ENCODE results near the gene STAG2. TPM values are rescaled to one million over a fixed set of nuclear protein-coding genes. Genes with fewer than 3 reads are reported as not detected.
A peak's percentile ranks its signal among the peaks of the same experiment; 100 is the strongest.
"Not testable (repeated sequence)": the region's sequence is repeated elsewhere in the genome, so short reads cannot be mapped to it uniquely, and the experiment has no call there.

The STAG2 gene
- total RNA-seq = 101 and 103 TPM in 2 replicates

GRCh38 chrX:123961268-123962005, at the start of gene STAG2:
Gene STAG2 (plus strand): TSS chrX:123961706. CDS start chrX:124022628, 60,922 bp downstream.
- peak within 1 kb of the TSS; percentile 84 for H3K4me3 Mint-ChIP-seq
- H3K9me3 Mint-ChIP-seq = no peaks in the 10 kb centered on the region
- H3K36me3 Mint-ChIP-seq (ENCODE audit: low read depth) = peaks cover 8% of the 10 kb centered on the region
- no peaks in the 10 kb centered on the region for H3K27me3 Mint-ChIP-seq
- H3K27ac Mint-ChIP-seq = peak within 1 kb of the TSS; percentile 98
- peak; percentile 84 for DNase-seq
- intact Hi-C loops (cut with micrococcal nuclease) = loop anchor here (1.0 to 5.0 kb wide), 4 partner anchors 84 to 387 kb away; no protein-coding TSS in a partner anchor
- H3K4me1 Mint-ChIP-seq = peaks cover 19% of the 10 kb centered on the region

- Mint-ChIP-seq H3K27ac (no peak overlapping the region), H3K4me1 (no peaks in the 10 kb centered on the region), H3K27me3 (no peaks in the 10 kb centered on the region), H3K4me3 (no peak overlapping the region), H3K9me3 (no peaks in the 10 kb centered on the region), H3K36me3 (ENCODE audit: low read depth) (no peaks in the 10 kb centered on the region)
- no peak for DNase-seq
- intact Hi-C loops (cut with micrococcal nuclease) = no loop called here
Measured at GRCh38 chrX:123917069-123917468, 44.4 kb upstream of the STAG2 start.

- H3K27ac Mint-ChIP-seq = no peak overlapping the region
- H3K4me3 Mint-ChIP-seq = no peak overlapping the region
- no peak for DNase-seq
- no peaks in the 10 kb centered on the region for H3K27me3 Mint-ChIP-seq
- H3K36me3 Mint-ChIP-seq (ENCODE audit: low read depth) = no peaks in the 10 kb centered on the region
- intact Hi-C loops (cut with micrococcal nuclease) = no loop called here
- no peaks in the 10 kb centered on the region for H3K4me1 Mint-ChIP-seq
- no peaks in the 10 kb centered on the region for H3K9me3 Mint-ChIP-seq
Measured at GRCh38 chrX:123918106-123918721, 43.3 kb upstream of the STAG2 start.

GRCh38 chrX:123920105-123920785, 41.3 kb upstream of the STAG2 start:
- Mint-ChIP-seq H3K9me3 (no peaks in the 10 kb centered on the region), H3K27ac (no peak overlapping the region), H3K4me3 (no peak overlapping the region), H3K27me3 (peaks cover 2% of the 10 kb centered on the region), H3K36me3 (ENCODE audit: low read depth) (no peaks in the 10 kb centered on the region), H3K4me1 (no peaks in the 10 kb centered on the region)
- intact Hi-C loops (cut with micrococcal nuclease) = no loop called here
- no peak for DNase-seq

GRCh38 chrX:123923211-123923610, 38.3 kb upstream of the STAG2 start:
- intact Hi-C loops (cut with micrococcal nuclease) = no loop called here
- DNase-seq = no peak
- peaks cover 4% of the 10 kb centered on the region for H3K27me3 Mint-ChIP-seq
- H3K9me3 Mint-ChIP-seq = no peaks in the 10 kb centered on the region
- no peak overlapping the region for H3K27ac Mint-ChIP-seq
- H3K36me3 Mint-ChIP-seq (ENCODE audit: low read depth) = no peaks in the 10 kb centered on the region
- H3K4me1 Mint-ChIP-seq = no peaks in the 10 kb centered on the region
- no peak overlapping the region for H3K4me3 Mint-ChIP-seq

- no peaks in the 10 kb centered on the region for H3K9me3 Mint-ChIP-seq
- H3K27me3 Mint-ChIP-seq = peaks cover 4% of the 10 kb centered on the region
- H3K36me3 Mint-ChIP-seq (ENCODE audit: low read depth) = no peaks in the 10 kb centered on the region
- intact Hi-C loops (cut with micrococcal nuclease) = no loop called here
- DNase-seq = no peak
- H3K27ac Mint-ChIP-seq = no peak overlapping the region
- no peak overlapping the region for H3K4me3 Mint-ChIP-seq
- no peaks in the 10 kb centered on the region for H3K4me1 Mint-ChIP-seq
Measured at GRCh38 chrX:123924186-123924585, 37.3 kb upstream of the STAG2 start.

GRCh38 chrX:123927845-123928244, 33.7 kb upstream of the STAG2 start:
- Mint-ChIP-seq H3K27me3 (peaks cover 7% of the 10 kb centered on the region), H3K27ac (no peak overlapping the region), H3K4me3 (no peak overlapping the region), H3K36me3 (ENCODE audit: low read depth) (no peaks in the 10 kb centered on the region), H3K4me1 (no peaks in the 10 kb centered on the region), H3K9me3 (peaks cover 5% of the 10 kb centered on the region)
- DNase-seq = no peak
- intact Hi-C loops (cut with micrococcal nuclease) = no loop called here

GRCh38 chrX:123932055-123932454, 29.5 kb upstream of the STAG2 start:
- H3K36me3 Mint-ChIP-seq (ENCODE audit: low read depth); intact Hi-C loops (cut with micrococcal nuclease); H3K9me3 Mint-ChIP-seq; H3K4me3 Mint-ChIP-seq; DNase-seq; H3K27ac Mint-ChIP-seq; H3K27me3 Mint-ChIP-seq; H3K4me1 Mint-ChIP-seq: not testable (repeated sequence)

- Mint-ChIP-seq H3K27me3 (peaks cover 5% of the 10 kb centered on the region), H3K4me3 (no peak overlapping the region), H3K9me3 (no peaks in the 10 kb centered on the region), H3K4me1 (no peaks in the 10 kb centered on the region), H3K27ac (no peak overlapping the region), H3K36me3 (ENCODE audit: low read depth) (no peaks in the 10 kb centered on the region)
- no peak for DNase-seq
- intact Hi-C loops (cut with micrococcal nuclease) = no loop called here
Measured at GRCh38 chrX:123943074-123943473, 18.4 kb upstream of the STAG2 start.

GRCh38 chrX:123943488-123943887, 18.0 kb upstream of the STAG2 start:
- Mint-ChIP-seq H3K27ac (no peak overlapping the region), H3K4me3 (no peak overlapping the region), H3K9me3 (no peaks in the 10 kb centered on the region), H3K36me3 (ENCODE audit: low read depth) (no peaks in the 10 kb centered on the region), H3K27me3 (peaks cover 5% of the 10 kb centered on the region), H3K4me1 (no peaks in the 10 kb centered on the region)
- intact Hi-C loops (cut with micrococcal nuclease) = no loop called here
- DNase-seq = no peak

- no peaks in the 10 kb centered on the region for H3K4me1 Mint-ChIP-seq
- no peaks in the 10 kb centered on the region for H3K9me3 Mint-ChIP-seq
- no peaks in the 10 kb centered on the region for H3K36me3 Mint-ChIP-seq (ENCODE audit: low read depth)
- H3K27me3 Mint-ChIP-seq = no peaks in the 10 kb centered on the region
- no peak for DNase-seq
- intact Hi-C loops (cut with micrococcal nuclease) = no loop called here
- no peak overlapping the region for H3K4me3 Mint-ChIP-seq
- H3K27ac Mint-ChIP-seq = no peak overlapping the region
Measured at GRCh38 chrX:123949846-123950245, 11.7 kb upstream of the STAG2 start.

- peak; percentile 73 for DNase-seq
- peaks cover 5% of the 10 kb centered on the region for H3K36me3 Mint-ChIP-seq (ENCODE audit: low read depth)
- intact Hi-C loops (cut with micrococcal nuclease) = loop anchor here (1.0 to 5.0 kb wide), 5 partner anchors 17 to 389 kb away; no protein-coding TSS in a partner anchor
- H3K4me3 Mint-ChIP-seq = peak overlapping the region; percentile 84
- no peaks in the 10 kb centered on the region for H3K9me3 Mint-ChIP-seq
- H3K27me3 Mint-ChIP-seq = no peaks in the 10 kb centered on the region
- peaks cover 10% of the 10 kb centered on the region for H3K4me1 Mint-ChIP-seq
- peak overlapping the region; percentile 92 for H3K27ac Mint-ChIP-seq
Measured at GRCh38 chrX:123959281-123960063, 2.0 kb upstream of the STAG2 start.

GRCh38 chrX:123960956-123961267, 594 bp upstream of the STAG2 start:
- Mint-ChIP-seq H3K27me3 (no peaks in the 10 kb centered on the region), H3K4me3 (peak overlapping the region; percentile 84), H3K4me1 (peaks cover 18% of the 10 kb centered on the region), H3K27ac (peak overlapping the region; percentile 98), H3K36me3 (ENCODE audit: low read depth) (peaks cover 8% of the 10 kb centered on the region), H3K9me3 (no peaks in the 10 kb centered on the region)
- no peak for DNase-seq
- intact Hi-C loops (cut with micrococcal nuclease) = loop anchor here (1.0 to 5.0 kb wide), 5 partner anchors 15 to 388 kb away; no protein-coding TSS in a partner anchor

All from activated CD4-positive, alpha-beta T cell treated with anti-CD3 and anti-CD28 coated beads, Interleukin-2, amount 10 ng/mL, durations not matched to agents 24 days and 14 days (primary cell).